HG03521 (cell line): Measurements from ENCODE around the gene ROBO1.

Source experiments
- ATAC-seq: cut with Tn5 transposase; IDR thresholded peaks from one replicate; pipeline ENCODE4 v1.9.1; 2021; ENCODE audit warnings: mild to moderate bottlenecking, moderate library complexity; ENCODE audit not compliant: unreplicated experiment

Gene ROBO1

GRCh38 chr3:79672075-79672474, 95.7 kb downstream of the ROBO1 start:
- no peak for ATAC-seq

GRCh38 chr3:79670178-79670577, 97.6 kb downstream of the ROBO1 start:
- ATAC-seq = no peak

GRCh38 chr3:79664455-79664854, 103.3 kb downstream of the ROBO1 start:
- no peak for ATAC-seq

GRCh38 chr3:79661896-79662295, 105.9 kb downstream of the ROBO1 start:
- no peak for ATAC-seq

- no peak for ATAC-seq
Measured at GRCh38 chr3:79657076-79657475, 110.7 kb downstream of the ROBO1 start.

- ATAC-seq = no peak
Measured at GRCh38 chr3:79654019-79654418, 113.8 kb downstream of the ROBO1 start.

GRCh38 chr3:79653266-79653830, 114.5 kb downstream of the ROBO1 start:
- ATAC-seq = no peak

GRCh38 chr3:79651536-79652065, 116.2 kb downstream of the ROBO1 start:
- ATAC-seq = no peak

- ATAC-seq = no peak
Measured at GRCh38 chr3:79639855-79640254, 127.9 kb downstream of the ROBO1 start.

- ATAC-seq = no peak
Measured at GRCh38 chr3:79636372-79636771, 131.4 kb downstream of the ROBO1 start.

- no peak for ATAC-seq
Measured at GRCh38 chr3:79632842-79633241, 135.0 kb downstream of the ROBO1 start.

- no peak for ATAC-seq
Measured at GRCh38 chr3:79618883-79619282, 148.9 kb downstream of the ROBO1 start.

GRCh38 chr3:79606414-79606813, 161.4 kb downstream of the ROBO1 start:
- ATAC-seq = no peak

GRCh38 chr3:79604681-79605080, 163.1 kb downstream of the ROBO1 start:
- ATAC-seq = no peak

- no peak for ATAC-seq
Measured at GRCh38 chr3:79602385-79602784, 165.4 kb downstream of the ROBO1 start.

- ATAC-seq = no peak
Measured at GRCh38 chr3:79598594-79598993, 169.2 kb downstream of the ROBO1 start.

GRCh38 chr3:79597709-79598108, 170.1 kb downstream of the ROBO1 start:
- no peak for ATAC-seq

GRCh38 chr3:79587150-79587549, 180.6 kb downstream of the ROBO1 start:
- ATAC-seq = no peak

- no peak for ATAC-seq
Measured at GRCh38 chr3:79586232-79586631, 181.6 kb downstream of the ROBO1 start.

GRCh38 chr3:79572930-79573329, 194.9 kb downstream of the ROBO1 start:
- no peak for ATAC-seq

GRCh38 chr3:79568938-79569337, 198.9 kb downstream of the ROBO1 start:
- ATAC-seq = no peak

- ATAC-seq = no peak
Measured at GRCh38 chr3:79564192-79564591, 203.6 kb downstream of the ROBO1 start.

GRCh38 chr3:79560698-79561097, 207.1 kb downstream of the ROBO1 start:
- no peak for ATAC-seq
